ENCODE measurements around the gene ASB10.

ASB10 gene

DNA sequence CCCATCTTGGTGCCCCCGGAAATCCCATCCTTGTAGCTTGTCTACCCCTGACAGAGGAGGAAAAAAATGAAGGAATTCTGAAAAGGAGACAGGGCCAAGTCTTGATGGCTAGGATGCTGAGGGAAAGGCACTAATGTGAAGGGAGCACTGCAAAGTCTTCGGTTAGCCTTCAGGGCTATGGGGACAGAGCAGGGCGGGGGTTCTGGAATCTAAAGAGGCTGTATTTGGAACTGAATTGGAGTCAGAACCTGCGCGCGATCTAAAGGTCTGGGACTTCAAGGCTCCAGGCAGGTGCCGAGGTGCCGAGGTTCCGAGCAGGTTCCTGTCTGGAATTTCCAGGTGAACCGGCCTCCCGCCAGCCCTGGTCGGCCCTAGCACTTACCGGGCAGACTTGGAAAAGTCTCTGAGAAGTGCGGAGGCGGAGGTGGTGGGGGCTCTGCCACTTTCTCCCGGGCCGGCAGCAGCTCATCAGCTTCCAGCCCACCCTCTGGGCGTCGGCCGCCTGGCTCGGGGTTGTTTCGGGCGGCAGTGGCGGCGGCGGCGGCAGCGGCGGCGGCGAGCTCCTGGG, 20.3 kb downstream of the ASB10 start:
- no peak for DNase-seq (ENCODE audit: low read depth, low spot score)

- DNase-seq (ENCODE audit: low read depth, low spot score): no peak
Measured at GRCh38 chr7:151161757-151162156, 25.3 kb downstream of the ASB10 start.

DNA sequence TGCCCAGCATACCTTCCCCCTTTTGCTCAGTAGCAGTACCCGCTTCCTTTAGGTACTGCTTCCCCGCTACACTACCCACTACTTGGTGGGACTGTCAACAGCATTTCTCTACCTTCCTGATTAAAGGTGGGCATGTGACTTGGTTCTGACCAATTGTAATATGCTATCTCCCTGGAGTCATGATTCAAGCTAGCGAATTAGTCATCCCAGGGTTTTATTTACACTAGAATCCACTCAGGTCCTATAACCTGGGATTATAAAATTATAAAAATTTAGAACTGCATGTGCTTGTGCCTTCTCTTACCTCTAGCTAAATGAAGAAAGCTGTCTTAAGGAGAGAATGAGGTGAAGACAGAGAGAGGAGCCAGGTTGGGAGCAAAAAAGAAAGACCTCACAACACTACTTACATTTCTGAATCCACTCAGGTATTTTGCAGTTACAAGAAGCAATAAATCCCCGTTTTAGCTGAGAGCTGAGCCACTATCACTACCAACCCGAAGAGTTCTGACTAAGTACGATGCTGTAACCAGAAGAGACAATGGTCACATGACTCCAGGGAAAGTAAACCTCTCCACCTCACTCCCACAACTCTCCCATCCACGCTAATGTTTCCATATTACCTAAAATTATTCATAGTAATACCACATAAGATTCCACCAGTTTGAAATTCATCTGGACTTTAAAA, 29.3 kb downstream of the ASB10 start:
- no peak for DNase-seq (ENCODE audit: low read depth, low spot score)

GRCh38 chr7:151152643-151153513, 34.2 kb downstream of the ASB10 start:
- no peak for DNase-seq (ENCODE audit: low read depth, low spot score)

GRCh38 chr7:151150388-151150787, 36.7 kb downstream of the ASB10 start:
- no peak for DNase-seq (ENCODE audit: low read depth, low spot score)

DNA sequence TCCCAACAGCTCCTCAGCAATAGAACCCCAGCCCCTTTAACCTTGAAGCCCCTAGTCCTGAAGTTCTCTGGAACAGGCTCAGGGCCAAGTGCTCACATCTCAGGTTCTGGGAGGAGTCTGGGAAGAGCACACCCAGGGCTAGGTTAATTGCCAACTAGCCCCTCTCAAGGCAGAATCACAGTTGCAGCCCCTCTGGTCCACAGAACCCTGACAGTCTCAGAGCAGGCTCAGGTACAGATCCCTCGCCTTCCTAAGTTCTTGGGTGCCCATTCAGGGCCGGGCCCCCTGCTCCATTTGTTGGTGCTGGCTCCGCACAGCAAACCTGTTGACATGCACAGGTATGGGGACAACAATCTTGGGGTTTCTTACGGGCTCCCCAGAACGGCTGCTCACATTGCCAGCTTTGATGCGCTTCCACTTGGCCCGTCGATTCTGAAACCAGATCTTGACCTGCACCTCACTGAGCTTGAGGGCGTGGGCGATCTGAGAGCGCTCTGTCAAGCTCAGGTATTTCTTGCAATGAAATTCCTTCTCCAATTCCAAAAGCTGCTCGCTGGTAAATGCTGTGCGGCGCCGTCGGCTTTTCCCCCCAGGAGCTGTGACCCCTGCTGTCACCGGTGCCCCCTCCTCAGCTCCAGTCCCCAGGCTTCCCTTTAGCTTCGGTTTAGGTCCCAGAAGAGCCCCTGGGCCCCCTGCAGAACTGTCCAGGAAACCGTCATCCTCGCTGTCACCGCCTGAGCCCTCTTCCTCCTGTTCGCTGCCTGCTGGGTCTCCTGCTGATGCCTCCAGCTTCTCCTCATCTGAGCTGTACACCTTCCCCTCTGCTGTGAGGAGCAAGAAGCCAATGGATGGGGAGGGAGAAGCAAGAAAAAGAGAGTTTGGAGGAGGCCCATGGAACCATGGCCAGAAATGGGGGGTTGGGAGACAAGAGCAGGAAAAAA, 38.5 kb downstream of the ASB10 start:
- DNase-seq (ENCODE audit: low read depth, low spot score): no peak

GRCh38 chr7:151146761-151147160, 40.3 kb downstream of the ASB10 start:
- no peak for DNase-seq (ENCODE audit: low read depth, low spot score)

GRCh38 chr7:151144387-151144786, 42.7 kb downstream of the ASB10 start:
- no peak for DNase-seq (ENCODE audit: low read depth, low spot score)

DNA sequence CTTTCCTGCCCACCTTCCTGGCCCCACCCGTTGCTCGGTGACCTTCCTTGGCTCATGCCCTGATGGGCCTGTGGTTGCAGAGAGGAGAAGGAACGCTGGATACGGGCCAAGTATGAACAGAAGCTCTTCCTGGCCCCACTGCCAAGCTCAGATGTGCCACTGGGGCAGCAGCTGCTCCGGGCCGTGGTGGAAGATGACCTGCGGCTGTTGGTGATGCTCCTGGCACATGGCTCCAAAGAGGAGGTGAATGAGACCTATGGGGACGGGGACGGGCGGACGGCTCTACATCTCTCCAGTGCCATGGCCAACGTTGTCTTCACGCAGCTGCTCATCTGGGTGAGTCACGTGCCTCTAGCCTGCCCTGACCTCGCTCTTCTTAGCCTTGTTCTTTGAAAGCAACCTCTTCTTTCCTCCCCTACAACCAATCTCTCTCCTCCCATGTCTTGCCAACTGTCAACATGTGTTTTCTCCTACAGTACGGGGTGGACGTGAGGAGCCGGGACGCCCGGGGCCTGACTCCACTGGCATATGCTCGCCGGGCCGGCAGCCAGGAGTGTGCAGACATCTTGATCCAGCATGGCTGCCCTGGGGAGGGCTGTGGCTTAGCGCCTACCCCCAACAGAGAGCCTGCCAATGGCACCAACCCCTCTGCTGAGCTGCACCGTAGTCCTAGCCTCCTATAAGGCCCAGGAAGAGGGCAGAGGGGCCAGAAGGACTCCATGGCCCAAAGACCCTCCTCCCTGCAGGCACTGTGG, 43.6 kb downstream of the ASB10 start:
- no peak for DNase-seq (ENCODE audit: low read depth, low spot score)

DNA sequence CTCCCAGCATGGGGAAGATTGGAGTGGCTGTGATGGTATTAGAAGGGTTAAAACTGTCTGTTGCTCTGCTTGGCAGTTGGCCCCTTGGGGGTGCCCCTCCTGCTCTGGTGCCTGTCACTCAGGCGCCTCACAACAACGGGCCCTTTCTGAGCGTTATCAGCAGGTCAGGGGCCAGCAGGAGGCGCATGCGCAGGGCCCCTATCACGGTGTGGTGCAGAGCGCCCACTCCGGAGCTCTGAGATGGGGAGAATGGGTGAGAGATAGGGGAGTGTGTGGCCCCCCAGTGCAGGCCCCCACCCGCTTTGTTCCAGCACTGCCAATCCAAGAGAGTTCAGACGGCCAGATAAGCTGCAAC, 44.4 kb downstream of the ASB10 start:
- DNase-seq (ENCODE audit: low read depth, low spot score): no peak

DNA sequence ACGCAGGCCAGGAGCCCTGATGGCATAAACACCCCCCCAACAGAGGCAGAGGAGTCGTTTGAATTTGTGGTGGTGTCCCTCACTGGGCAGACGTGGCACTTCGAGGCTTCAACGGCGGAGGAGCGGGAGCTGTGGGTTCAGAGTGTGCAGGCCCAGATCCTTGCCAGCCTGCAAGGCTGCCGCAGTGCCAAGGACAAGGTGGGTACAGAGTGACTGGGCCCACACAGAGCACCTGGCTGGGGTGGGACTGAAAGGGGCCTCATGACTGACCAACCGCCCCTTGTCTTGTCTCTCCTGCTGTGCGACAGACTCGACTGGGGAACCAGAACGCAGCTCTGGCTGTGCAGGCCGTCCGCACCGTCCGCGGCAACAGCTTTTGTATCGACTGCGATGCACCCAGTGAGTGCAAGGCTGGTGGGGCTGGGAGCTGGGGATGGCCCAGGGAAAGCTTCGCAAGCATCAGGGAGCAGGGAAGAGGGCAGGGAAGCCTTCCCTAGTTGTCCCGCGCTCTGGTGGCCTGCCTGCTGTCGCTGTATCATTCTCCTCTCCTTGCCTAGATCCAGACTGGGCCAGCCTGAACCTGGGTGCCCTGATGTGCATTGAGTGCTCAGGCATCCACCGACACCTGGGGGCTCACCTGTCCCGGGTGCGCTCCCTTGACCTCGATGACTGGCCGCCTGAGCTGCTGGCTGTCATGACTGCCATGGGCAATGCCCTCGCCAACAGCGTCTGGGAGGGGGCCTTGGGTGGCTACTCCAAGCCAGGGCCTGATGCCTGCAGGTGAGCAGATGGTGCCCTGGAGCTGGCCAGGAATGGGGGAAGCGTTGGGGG, 45.0 kb downstream of the ASB10 start:
- no peak for DNase-seq (ENCODE audit: low read depth, low spot score)

GRCh38 chr7:151141311-151141854, 45.7 kb downstream of the ASB10 start:
- DNase-seq (ENCODE audit: low read depth, low spot score): no peak

GRCh38 chr7:151140826-151141225, 46.2 kb downstream of the ASB10 start:
- no peak for DNase-seq (ENCODE audit: low read depth, low spot score)

- no peak for DNase-seq (ENCODE audit: low read depth, low spot score)
Measured at GRCh38 chr7:151139791-151140190, 47.3 kb downstream of the ASB10 start.

GRCh38 chr7:151139071-151139790, 47.8 kb downstream of the ASB10 start:
- no peak for DNase-seq (ENCODE audit: low read depth, low spot score)

DNA sequence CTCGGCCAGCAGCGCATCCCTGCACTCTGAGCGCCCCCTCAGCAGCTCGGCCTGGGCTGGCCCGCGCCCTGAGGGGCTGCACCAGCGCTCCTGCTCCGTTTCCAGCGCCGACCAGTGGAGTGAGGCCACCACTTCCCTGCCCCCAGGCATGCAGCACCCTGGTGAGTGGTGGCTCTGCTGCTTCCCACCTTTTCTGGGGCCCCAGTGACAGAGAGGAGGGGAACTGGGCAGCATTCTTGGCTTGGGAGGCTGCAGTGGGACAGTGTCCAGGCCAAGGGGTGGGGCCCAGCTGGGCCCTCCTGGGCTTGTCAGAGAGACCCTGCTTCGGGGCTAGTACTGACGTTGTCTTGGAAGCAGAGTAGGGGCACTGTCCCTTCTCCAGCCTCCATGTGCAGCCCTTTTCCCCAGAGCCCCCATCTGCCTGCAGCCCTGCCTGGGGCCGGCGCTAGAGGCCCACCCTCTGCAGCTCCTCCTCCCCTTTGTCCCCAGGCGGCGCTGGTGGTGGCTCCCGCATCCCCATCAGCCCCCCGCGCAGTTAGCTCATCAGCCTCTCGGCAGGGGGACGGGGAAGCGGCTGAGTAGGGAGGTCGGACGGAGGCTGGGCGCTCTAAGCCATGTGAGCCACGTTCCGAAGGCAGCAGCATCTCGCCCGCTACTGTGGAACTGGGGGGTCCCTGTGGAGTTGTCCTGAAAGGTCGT, 48.7 kb downstream of the ASB10 start:
- DNase-seq (ENCODE audit: low read depth, low spot score): no peak

DNA sequence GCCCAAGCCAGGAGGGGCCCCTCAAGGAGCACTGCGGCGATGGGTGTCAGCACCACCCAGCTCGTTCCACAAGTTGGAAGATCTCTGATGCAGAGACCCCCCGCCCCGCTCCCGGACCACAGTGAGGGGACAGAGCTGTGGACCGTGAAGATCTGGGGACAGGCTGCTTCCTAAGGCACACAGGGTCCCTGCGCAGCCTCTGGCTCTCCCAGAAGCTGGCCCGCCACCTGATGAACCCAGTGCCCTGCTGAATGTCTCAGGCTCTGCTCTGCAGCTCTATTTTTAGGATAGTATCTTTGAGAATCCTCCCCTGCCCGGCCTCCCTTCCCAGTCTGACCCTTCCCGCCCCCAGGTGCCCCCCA, 49.3 kb downstream of the ASB10 start:
- DNase-seq (ENCODE audit: low read depth, low spot score): no peak

GRCh38 chr7:151137076-151137675, 49.9 kb downstream of the ASB10 start:
- DNase-seq (ENCODE audit: low read depth, low spot score): no peak
